ENCODE data around the gene NLGN1. TPM values are rescaled to one million over a fixed set of nuclear protein-coding genes. Genes with fewer than 3 reads are reported as not detected.

The NLGN1 gene
- total and polyA plus RNA-seq, 2 experiments from 2014 or later, result 5.1 to 11.2 TPM

- no peaks in the 10 kb centered on the region for H3K79me2 ChIP-seq
- no peaks in the 10 kb centered on the region for H3K4me1 ChIP-seq (ENCODE audit: insufficient read depth)
- WGBS (ENCODE audit: low lambda C conversion rate, missing lambda C conversion rate), result 2% methylated on average over 37 of the region's 71 CpGs
- H3K27me3 ChIP-seq, result peaks cover 44% of the 10 kb centered on the region
- H3K9me3 ChIP-seq (ENCODE audit: low read depth), result no peaks in the 10 kb centered on the region
- H3K36me3 ChIP-seq (replicated peaks; ENCODE audit: insufficient read depth, low read depth), result no peaks in the 10 kb centered on the region
- peak overlapping the region; percentile 76 for H3K4me3 ChIP-seq
- peak overlapping the region; percentile 92 for H3K4me2 ChIP-seq
- no peaks in the 10 kb centered on the region for H4K20me1 ChIP-seq (ENCODE audit: insufficient read depth, poor library complexity, severe bottlenecking)
- peak overlapping the region; percentile 55 for H3K27ac ChIP-seq
- peak overlapping the region; percentile 57 for H2AFZ ChIP-seq
- H3K9me2 ChIP-seq (replicated peaks; ENCODE audit: insufficient read depth), result no peaks in the 10 kb centered on the region
- peak; percentile 90 for DNase-seq (ENCODE audit: low spot score)
- no peak for TF ChIP-seq EZH2 (IDR thresholded peaks at IDR 0.05; ENCODE audit: borderline replicate concordance)
- no peak for TF ChIP-seq CTCF (IDR thresholded peaks at IDR 0.05; ENCODE audit: poor library complexity)
- TF ChIP-seq EZH2phosphoT487 (IDR thresholded peaks at IDR 0.05; ENCODE audit: low read depth, severe bottlenecking, unreplicated experiment), result no peak
These were observed 1.9 kb upstream of the NLGN1 start for GRCh38 chr3:173395412-173396181.

- peak overlapping the region; percentile 92 for H3K4me2 ChIP-seq
- peaks cover 44% of the 10 kb centered on the region for H3K27me3 ChIP-seq
- H3K9me2 ChIP-seq (replicated peaks; ENCODE audit: insufficient read depth), result no peaks in the 10 kb centered on the region
- peak overlapping the region; percentile 85 for H3K27ac ChIP-seq
- H3K4me3 ChIP-seq, result peak overlapping the region; percentile 76
- TF ChIP-seq EZH2 (IDR thresholded peaks at IDR 0.05; ENCODE audit: borderline replicate concordance) (no peak), EZH2phosphoT487 (IDR thresholded peaks at IDR 0.05; ENCODE audit: low read depth, severe bottlenecking, unreplicated experiment) (no peak), CTCF (IDR thresholded peaks at IDR 0.05; ENCODE audit: poor library complexity) (no peak)
- H2AFZ ChIP-seq, result peak overlapping the region; percentile 57
- 1% methylated on average over 29 of the region's 29 CpGs for WGBS (ENCODE audit: low lambda C conversion rate, missing lambda C conversion rate)
- DNase-seq (ENCODE audit: low spot score), result peak; percentile 16
- no peaks in the 10 kb centered on the region for H3K9me3 ChIP-seq (ENCODE audit: low read depth)
- no peaks in the 10 kb centered on the region for H3K79me2 ChIP-seq
- no peaks in the 10 kb centered on the region for H3K36me3 ChIP-seq (replicated peaks; ENCODE audit: insufficient read depth, low read depth)
- H4K20me1 ChIP-seq (ENCODE audit: insufficient read depth, poor library complexity, severe bottlenecking), result no peaks in the 10 kb centered on the region
- no peaks in the 10 kb centered on the region for H3K4me1 ChIP-seq (ENCODE audit: insufficient read depth)
These were observed 1.1 kb upstream of the NLGN1 start for GRCh38 chr3:173396191-173397041.

GRCh38 chr3:173398111-173398479, 551 bp downstream of the NLGN1 start:
- TF ChIP-seq EZH2 (IDR thresholded peaks at IDR 0.05; ENCODE audit: borderline replicate concordance) (no peak), CTCF (IDR thresholded peaks at IDR 0.05; ENCODE audit: poor library complexity) (no peak), EZH2phosphoT487 (IDR thresholded peaks at IDR 0.05; ENCODE audit: low read depth, severe bottlenecking, unreplicated experiment) (no peak)
- Histone ChIP-seq H2AFZ (peak overlapping the region; percentile 57), H3K27me3 (peaks cover 44% of the 10 kb centered on the region), H3K4me1 (ENCODE audit: insufficient read depth) (no peaks in the 10 kb centered on the region), H3K79me2 (no peaks in the 10 kb centered on the region), H4K20me1 (ENCODE audit: insufficient read depth, poor library complexity, severe bottlenecking) (no peaks in the 10 kb centered on the region), H3K9me2 (replicated peaks; ENCODE audit: insufficient read depth) (no peaks in the 10 kb centered on the region), H3K9me3 (ENCODE audit: low read depth) (no peaks in the 10 kb centered on the region), H3K27ac (peak overlapping the region; percentile 85), H3K36me3 (replicated peaks; ENCODE audit: insufficient read depth, low read depth) (no peaks in the 10 kb centered on the region), H3K4me2 (peak overlapping the region; percentile 92), H3K4me3 (peak overlapping the region; percentile 76)
- WGBS (ENCODE audit: low lambda C conversion rate, missing lambda C conversion rate), result 3% methylated on average over 15 of the region's 15 CpGs
- no peak for DNase-seq (ENCODE audit: low spot score)

All from hepatocyte (in vitro differentiated cells).